Psoas muscle (tissue), 8 donors: ENCODE results near the gene STEAP3. TPM values are rescaled to one million over a fixed set of nuclear protein-coding genes. Genes with fewer than 3 reads are reported as not detected.

Experiments
- ATAC-seq, 4 donors: fragments of 200-7000 bp; cut with Tn5 transposase; one replicate each; pipeline ENCODE4 v1.9.1; 2020; ENCODE audit warnings: moderate library complexity in 3 of 4, mild to moderate bottlenecking in 2 of 4
- DNase-seq, 2 donors: peaks; one replicate each; pipeline ENCODE4 v3.0.0-alpha.2; 2020
- H3K27ac ChIP-seq: fragments of 200-600 bp; one replicate; pipeline ENCODE4 v1.8.0; 2022
- H3K27me3 ChIP-seq, 3 donors: fragments of 200-600 bp in 1 of 3; one replicate each; pipeline versions ENCODE4 v1.6.1 to v1.8.0; 2013 to 2022; ENCODE audit warnings: low read length in 2 of 3, mild to moderate bottlenecking in 2 of 3, moderate library complexity in 1 of 3; ENCODE audit not compliant: insufficient read depth in 3 of 3
- H3K36me3 ChIP-seq, 2 donors: fragments of 200-600 bp in 1 of 2; one replicate each; pipeline versions ENCODE4 v1.6.1 to v1.8.0; 2013 to 2022; ENCODE audit warnings: low read depth in 1 of 2, mild to moderate bottlenecking in 1 of 2, moderate library complexity in 1 of 2; ENCODE audit not compliant: insufficient read depth in 1 of 2
- H3K4me1 ChIP-seq: fragments of 200-600 bp; one replicate; pipeline ENCODE4 v1.8.0; 2022
- H3K4me3 ChIP-seq: fragments of 200-600 bp; one replicate; pipeline ENCODE4 v1.8.0; 2022; ENCODE audit warnings: mild to moderate bottlenecking
- H3K9me3 ChIP-seq: fragments of 200-600 bp; one replicate; pipeline ENCODE4 v1.8.0; 2022
- WGBS, 3 donors: extraction: QIAGEN DNeasy Blood & Tissue Kit; methylation state at CpG; one replicate each; pipeline versions ENCODE4 v1.1.6 to v1.1.7; 2013; 5-methylcytosine and 5-hydroxymethylcytosine counted together
- intact Hi-C, 2 donors: fragments of 100-400 bp; cut with DNase I; formaldehyde crosslinking; loops; one replicate each; pipeline versions ENCODE4 v1.11.0 to v1.14.2; 2022
- polyA plus RNA-seq, 3 donors: library from polyadenylated mRNA; stranded (reverse); fragments of 200-250 nt; gene quantifications; one replicate each; pipeline ENCODE4 v1.2.3, GENCODE V29; 2013
- total RNA-seq, 4 donors: library from RNA; stranded (reverse); fragmentation: NEBNext Ultra II Directional in 2 of 4; extraction: Animal tissue kit (Norgen Biotek cat#: 25700) in 2 of 4; gene quantifications; one replicate each; pipeline versions ENCODE4 v1.2.1 to v1.2.4, GENCODE V29; 2021 to 2023
- TF ChIP-seq, protein P1 (sequence below): fragments of 200-600 bp; IDR thresholded peaks from one replicate; pipeline ENCODE4 v1.8.0; 2022; ENCODE audit warnings: antibody characterized with exemption
- donor health status: healthy with polysubstance abuse.
- donor health status: DM: no; HTN: no; CAD: no; lungs with moderate emphysema.
- donor health status: Bipolar disorder and iron deficiency.
- donor health status: healthy.
- donor health status: DM: yes; HTN: yes; CAD: no.
- donor health status: DM: no; HTN: no; CAD: no.
- donor health status: DM: no; HTN: no; CAD: no.
- donor health status: DM: yes; HTN: yes; CAD: no.

Gene STEAP3
- total and polyA plus RNA-seq, 7 donors, result 8.6 to 47.4 (median 15.7) TPM

GRCh38 chr2:119304847-119305246, 81.2 kb downstream of the STEAP3 start:
- no peak for DNase-seq
- H3K9me3 ChIP-seq, result no peaks in the 10 kb centered on the region
- H3K4me1 ChIP-seq, result peaks cover 8% of the 10 kb centered on the region
- H3K27me3 ChIP-seq, result no peaks in the 10 kb centered on the region
- 29 to 76% (median 34%) methylated on average over 2 of the region's 2 CpGs for WGBS, 3 donors
- intact Hi-C loops, result loop anchor here in 1 of 2 donors (10.0 kb wide), 1 partner anchor 180 kb away; no protein-coding TSS in a partner anchor
- peak in 1 of 4 donors; percentile 29 for ATAC-seq
- TF ChIP-seq, protein P1, sequence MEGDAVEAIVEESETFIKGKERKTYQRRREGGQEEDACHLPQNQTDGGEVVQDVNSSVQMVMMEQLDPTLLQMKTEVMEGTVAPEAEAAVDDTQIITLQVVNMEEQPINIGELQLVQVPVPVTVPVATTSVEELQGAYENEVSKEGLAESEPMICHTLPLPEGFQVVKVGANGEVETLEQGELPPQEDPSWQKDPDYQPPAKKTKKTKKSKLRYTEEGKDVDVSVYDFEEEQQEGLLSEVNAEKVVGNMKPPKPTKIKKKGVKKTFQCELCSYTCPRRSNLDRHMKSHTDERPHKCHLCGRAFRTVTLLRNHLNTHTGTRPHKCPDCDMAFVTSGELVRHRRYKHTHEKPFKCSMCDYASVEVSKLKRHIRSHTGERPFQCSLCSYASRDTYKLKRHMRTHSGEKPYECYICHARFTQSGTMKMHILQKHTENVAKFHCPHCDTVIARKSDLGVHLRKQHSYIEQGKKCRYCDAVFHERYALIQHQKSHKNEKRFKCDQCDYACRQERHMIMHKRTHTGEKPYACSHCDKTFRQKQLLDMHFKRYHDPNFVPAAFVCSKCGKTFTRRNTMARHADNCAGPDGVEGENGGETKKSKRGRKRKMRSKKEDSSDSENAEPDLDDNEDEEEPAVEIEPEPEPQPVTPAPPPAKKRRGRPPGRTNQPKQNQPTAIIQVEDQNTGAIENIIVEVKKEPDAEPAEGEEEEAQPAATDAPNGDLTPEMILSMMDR, result no peak
- H3K36me3 ChIP-seq, result no peaks in the 10 kb centered on the region
- no peak overlapping the region for H3K4me3 ChIP-seq
- peak overlapping the region; percentile 89 for H3K27ac ChIP-seq

- intact Hi-C loops, result loop anchor here in 1 of 2 donors (10.0 kb wide), 1 partner anchor 179 kb away; no protein-coding TSS in a partner anchor
- peak overlapping the region; percentile 89 for H3K27ac ChIP-seq
Measured at GRCh38 chr2:119305497-119306195, 82.0 kb downstream of the STEAP3 start.

GRCh38 chr2:119306196-119306590, 82.6 kb downstream of the STEAP3 start:
- 29 to 58% (median 32%) methylated on average over 10 of the region's 10 CpGs for WGBS, 3 donors
- H3K9me3 ChIP-seq, result no peaks in the 10 kb centered on the region
- intact Hi-C loops, result loop anchor here in 1 of 2 donors (10.0 kb wide), 1 partner anchor 179 kb away; no protein-coding TSS in a partner anchor
- peak overlapping the region; percentile 89 for H3K27ac ChIP-seq
- DNase-seq, result peak in 1 of 2 donors; percentile 49
- peak overlapping the region; percentile 64 for H3K4me3 ChIP-seq
- no peaks in the 10 kb centered on the region for H3K36me3 ChIP-seq
- ATAC-seq, result peak; percentile 44 to 80 (median 72)
- TF ChIP-seq, protein P1, result no peak
- peaks cover 12% of the 10 kb centered on the region for H3K4me1 ChIP-seq
- no peaks in the 10 kb centered on the region for H3K27me3 ChIP-seq

More at GRCh38 chr2:119305497-119306195, 82.0 kb downstream of the STEAP3 start:
- H3K4me1 ChIP-seq, result peaks cover 12% of the 10 kb centered on the region
- no peaks in the 10 kb centered on the region for H3K27me3 ChIP-seq
- H3K9me3 ChIP-seq, result no peaks in the 10 kb centered on the region
- peak overlapping the region; percentile 64 for H3K4me3 ChIP-seq
- WGBS, 3 donors, result 31 to 67% (median 34%) methylated on average over 12 of the region's 12 CpGs
- ATAC-seq, result peak; percentile 50 to 61 (median 56)
- TF ChIP-seq, protein P1, result no peak
- H3K36me3 ChIP-seq, result no peaks in the 10 kb centered on the region
- no peak for DNase-seq

DNA sequence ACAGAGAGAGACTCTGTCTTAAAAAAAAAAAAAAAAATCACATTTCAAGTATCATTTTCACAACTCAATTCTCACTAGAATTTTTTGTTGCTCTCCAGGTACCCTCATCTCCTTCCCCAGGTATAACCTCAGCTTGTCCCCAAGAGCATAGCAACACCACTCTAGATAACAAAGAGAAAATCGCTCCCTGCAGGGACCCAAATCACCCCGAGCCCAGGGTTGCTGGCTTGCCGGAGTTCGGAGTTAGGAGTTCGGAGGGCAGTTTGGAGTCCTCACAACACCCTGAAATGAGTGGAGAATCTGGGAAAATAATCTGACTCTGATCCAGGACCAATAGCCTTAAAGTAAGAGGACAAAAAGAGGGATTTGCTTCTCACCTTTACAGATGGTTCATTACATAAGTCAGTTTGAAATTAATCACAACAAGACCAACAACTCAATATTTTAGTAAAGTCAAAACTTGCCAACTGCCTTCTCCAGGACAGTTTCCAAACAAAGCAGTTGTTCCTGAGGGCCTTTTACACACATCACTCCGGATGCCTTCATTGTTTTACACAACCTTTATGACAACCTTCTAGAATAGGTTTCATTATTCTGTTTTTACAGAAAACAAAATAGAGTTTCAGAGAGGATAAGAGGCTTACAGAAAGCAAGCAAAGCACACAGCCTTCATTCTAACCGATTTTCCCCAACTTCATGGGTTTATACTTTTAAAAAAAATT, 83.9 kb downstream of the STEAP3 start:
- Histone ChIP-seq H3K27me3 (no peaks in the 10 kb centered on the region), H3K27ac (peak overlapping the region; percentile 89), H3K36me3 (no peaks in the 10 kb centered on the region), H3K4me3 (no peak overlapping the region), H3K4me1 (peaks cover 12% of the 10 kb centered on the region), H3K9me3 (no peaks in the 10 kb centered on the region)
- ATAC-seq, result no peak
- intact Hi-C loops, result loop anchor here in 1 of 2 donors (10.0 kb wide), 1 partner anchor 177 kb away; no protein-coding TSS in a partner anchor
- WGBS, 3 donors, result 81 to 89% (median 82%) methylated on average over 7 of the region's 7 CpGs
- DNase-seq, result no peak
- TF ChIP-seq, protein P1, result no peak
